Stimulated activated naive CD8-positive, alpha-beta T cell treated with anti-CD3 and anti-CD28 coated beads, Interleukin-15, amount 100 ng/mL, for 72 hours (primary cell): ENCODE measurements around the gene RTRAF.

Experiments
- ATAC-seq: fragments of 150-1000 bp; cut with Tn5 transposase; 2 replicates; pipeline ENCODE4 v1.10.0; 2021; ENCODE audit warnings: mild to moderate bottlenecking, moderate library complexity
- DNase-seq, 2 donors: peaks; one replicate each; pipeline ENCODE4 v3.0.0; 2021 to 2022
- H3K27ac Mint-ChIP-seq, 2 donors: one replicate each; pipeline ENCODE4 v1.8.0; 2022; ENCODE audit warnings: mild to moderate bottlenecking in 2 of 2, mixed read lengths in 2 of 2, moderate library complexity in 2 of 2
- H3K27me3 Mint-ChIP-seq: one replicate; pipeline ENCODE4 v1.8.0; 2022; ENCODE audit warnings: mixed read lengths
- H3K4me1 Mint-ChIP-seq: one replicate; pipeline ENCODE4 v1.8.0; 2022; ENCODE audit warnings: mild to moderate bottlenecking, mixed read lengths
- H3K4me3 Mint-ChIP-seq, 2 donors: one replicate each; pipeline ENCODE4 v1.8.0; 2022; ENCODE audit warnings: mild to moderate bottlenecking in 2 of 2, mixed read lengths in 2 of 2, moderate library complexity in 1 of 2
- H3K9me3 Mint-ChIP-seq, 2 donors: one replicate each; pipeline ENCODE4 v1.8.0; 2022; ENCODE audit warnings: mixed read lengths in 2 of 2

RTRAF gene

GRCh38 chr14:52007637-52008036, 18.3 kb downstream of the RTRAF start:
- DNase-seq (no peak), ATAC-seq (no peak)
- H3K27ac Mint-ChIP-seq = no peak overlapping the region
- no peaks in the 10 kb centered on the region for H3K4me1 Mint-ChIP-seq
- no peaks in the 10 kb centered on the region for H3K9me3 Mint-ChIP-seq
- no peaks in the 10 kb centered on the region for H3K27me3 Mint-ChIP-seq
- no peak overlapping the region for H3K4me3 Mint-ChIP-seq

DNA sequence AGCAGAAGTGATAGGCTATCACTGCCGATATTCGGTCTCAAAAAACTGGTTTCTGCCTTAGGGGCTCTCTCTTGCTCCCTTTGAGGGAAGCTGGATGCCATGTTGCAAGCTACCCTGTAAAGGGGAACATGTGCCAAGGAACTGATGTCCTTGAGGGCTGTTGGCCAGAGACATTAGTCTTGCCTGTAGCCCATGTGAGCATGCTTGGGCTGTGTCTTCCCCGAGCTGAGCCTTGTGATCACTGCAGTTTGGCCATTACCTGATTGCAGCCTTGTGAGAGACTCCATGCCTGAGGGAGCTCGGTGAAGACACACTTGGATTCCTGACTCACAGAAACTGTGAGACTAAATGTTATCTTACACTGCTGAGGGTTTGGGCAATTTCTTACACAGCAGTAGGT, 18.8 kb downstream of the RTRAF start:
- no peak for ATAC-seq
- Mint-ChIP-seq H3K9me3 (no peaks in the 10 kb centered on the region), H3K4me3 (no peak overlapping the region), H3K27ac (peak overlapping the region in 1 of 2 donors; percentile 88), H3K27me3 (no peaks in the 10 kb centered on the region), H3K4me1 (no peaks in the 10 kb centered on the region)
- no peak for DNase-seq

- no peak overlapping the region for H3K4me3 Mint-ChIP-seq
- H3K9me3 Mint-ChIP-seq = no peaks in the 10 kb centered on the region
- peaks cover 6% of the 10 kb centered on the region for H3K4me1 Mint-ChIP-seq
- DNase-seq (no peak), ATAC-seq (no peak)
- no peaks in the 10 kb centered on the region for H3K27me3 Mint-ChIP-seq
- peak overlapping the region in 1 of 2 donors; percentile 54 for H3K27ac Mint-ChIP-seq
Observed at GRCh38 chr14:52010173-52010693, 20.9 kb downstream of the RTRAF start.

- Mint-ChIP-seq H3K4me1 (peaks cover 6% of the 10 kb centered on the region), H3K4me3 (no peak overlapping the region), H3K27me3 (peaks cover 4% of the 10 kb centered on the region), H3K9me3 (no peaks in the 10 kb centered on the region), H3K27ac (peak overlapping the region in 1 of 2 donors; percentile 14)
- ATAC-seq (no peak), DNase-seq (no peak)
Observed at GRCh38 chr14:52011523-52011922, 22.2 kb downstream of the RTRAF start.

DNA sequence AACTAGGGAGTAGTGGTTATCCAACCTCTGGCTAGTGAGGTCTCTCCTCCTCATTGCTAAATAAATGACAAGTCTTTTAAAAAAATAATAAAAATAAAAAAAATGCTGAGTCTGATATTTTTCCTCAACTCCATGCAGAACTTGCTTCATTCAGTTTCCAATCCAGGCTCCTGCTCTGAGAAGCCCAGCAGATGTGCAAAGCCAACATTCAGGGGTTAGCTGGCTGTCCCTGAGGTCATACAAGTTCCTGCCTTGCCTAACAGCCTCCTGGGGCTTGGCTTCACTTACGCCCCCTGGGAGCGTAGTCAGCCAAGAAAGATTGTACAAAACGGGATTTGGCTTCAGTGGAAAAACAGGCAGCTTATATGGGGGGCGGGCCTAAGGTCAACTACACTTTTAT, 23.3 kb downstream of the RTRAF start:
- H3K27me3 Mint-ChIP-seq = peaks cover 13% of the 10 kb centered on the region
- no peak overlapping the region for H3K4me3 Mint-ChIP-seq
- peaks cover 6% of the 10 kb centered on the region for H3K4me1 Mint-ChIP-seq
- H3K27ac Mint-ChIP-seq = no peak overlapping the region
- no peaks in the 10 kb centered on the region for H3K9me3 Mint-ChIP-seq
- ATAC-seq = no peak
- DNase-seq = no peak

DNA sequence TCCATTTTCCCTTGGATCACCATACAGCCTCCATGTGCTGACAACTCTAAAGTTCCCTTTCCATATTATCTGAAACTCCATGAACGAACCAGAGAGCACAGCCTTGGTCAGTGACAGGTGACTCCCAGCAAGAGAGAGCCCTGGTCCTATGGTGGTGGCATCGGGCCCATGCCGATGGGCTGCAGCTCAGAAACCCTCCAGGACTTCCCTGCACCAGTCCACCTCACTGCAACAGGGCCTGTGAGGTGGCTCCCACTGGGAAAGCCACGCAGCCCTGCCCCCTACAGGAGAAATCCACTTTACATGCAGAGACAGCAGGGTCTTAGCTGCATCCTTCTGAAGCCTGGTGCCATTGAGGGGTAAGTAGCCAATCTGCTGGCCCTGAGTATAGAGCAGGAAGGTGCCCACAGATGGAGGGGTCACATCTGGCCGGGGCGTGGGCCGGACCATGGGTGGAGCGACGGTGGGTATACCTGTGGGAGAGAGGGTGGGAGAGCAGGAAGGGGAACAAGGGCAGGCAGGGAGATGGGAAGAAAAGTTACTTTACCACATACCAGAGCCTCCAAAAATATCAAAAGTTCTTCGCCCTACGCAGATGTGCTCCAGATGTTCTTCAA, 24.7 kb downstream of the RTRAF start:
- Mint-ChIP-seq H3K4me1 (peaks cover 6% of the 10 kb centered on the region), H3K9me3 (no peaks in the 10 kb centered on the region), H3K27me3 (peaks cover 13% of the 10 kb centered on the region), H3K4me3 (no peak overlapping the region), H3K27ac (peak overlapping the region; percentile 75 to 81)
- ATAC-seq = peak; percentile 57
- no peak for DNase-seq

GRCh38 chr14:52014601-52015267, 25.4 kb downstream of the RTRAF start:
- Mint-ChIP-seq H3K4me3 (no peak overlapping the region), H3K9me3 (no peaks in the 10 kb centered on the region), H3K27ac (no peak overlapping the region), H3K4me1 (peaks cover 7% of the 10 kb centered on the region), H3K27me3 (peaks cover 13% of the 10 kb centered on the region)
- ATAC-seq (no peak), DNase-seq (no peak)

GRCh38 chr14:52015411-52016030, 26.2 kb downstream of the RTRAF start:
- no peaks in the 10 kb centered on the region for H3K9me3 Mint-ChIP-seq
- peak; percentile 47 for ATAC-seq
- H3K27me3 Mint-ChIP-seq = peaks cover 13% of the 10 kb centered on the region

GRCh38 chr14:52018252-52018651, 28.9 kb downstream of the RTRAF start:
- Mint-ChIP-seq H3K27me3 (peaks cover 13% of the 10 kb centered on the region), H3K9me3 (peaks cover 4 to 7% of the 10 kb centered on the region in 2 donors), H3K4me1 (peaks cover 42% of the 10 kb centered on the region), H3K4me3 (no peak overlapping the region), H3K27ac (peak overlapping the region in 1 of 2 donors; percentile 31)
- no peak for DNase-seq
- ATAC-seq = no peak

More at GRCh38 chr14:52015411-52016030, 26.2 kb downstream of the RTRAF start:
- Mint-ChIP-seq H3K4me3 (no peak overlapping the region), H3K27ac (no peak overlapping the region), H3K4me1 (peaks cover 15% of the 10 kb centered on the region)
- DNase-seq = no peak

DNA sequence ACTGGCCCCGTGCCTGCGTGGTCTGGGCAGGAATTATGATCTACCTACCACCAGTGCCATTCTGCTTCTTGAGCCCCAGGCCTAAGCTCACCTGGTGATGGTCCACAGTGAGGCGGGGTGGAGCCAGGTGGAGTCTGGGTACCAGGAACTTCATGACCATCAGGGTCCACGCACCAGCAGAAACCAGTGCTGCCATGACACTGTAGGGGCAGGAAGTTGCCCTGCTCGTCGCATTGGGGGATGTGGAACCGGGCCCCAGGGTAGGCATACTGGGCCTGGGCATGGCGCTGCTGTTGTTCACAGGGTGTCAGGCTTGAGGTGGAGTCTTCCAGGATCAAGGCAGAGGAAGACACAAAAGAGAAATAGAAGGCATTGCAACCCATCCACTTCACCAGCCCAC, 29.6 kb downstream of the RTRAF start:
- DNase-seq (no peak), ATAC-seq (no peak)
- peaks cover 41% of the 10 kb centered on the region for H3K4me1 Mint-ChIP-seq
- H3K9me3 Mint-ChIP-seq = peaks cover 4 to 7% of the 10 kb centered on the region in 2 donors
- H3K27me3 Mint-ChIP-seq = peaks cover 13% of the 10 kb centered on the region
- H3K4me3 Mint-ChIP-seq = no peak overlapping the region
- no peak overlapping the region for H3K27ac Mint-ChIP-seq

DNA sequence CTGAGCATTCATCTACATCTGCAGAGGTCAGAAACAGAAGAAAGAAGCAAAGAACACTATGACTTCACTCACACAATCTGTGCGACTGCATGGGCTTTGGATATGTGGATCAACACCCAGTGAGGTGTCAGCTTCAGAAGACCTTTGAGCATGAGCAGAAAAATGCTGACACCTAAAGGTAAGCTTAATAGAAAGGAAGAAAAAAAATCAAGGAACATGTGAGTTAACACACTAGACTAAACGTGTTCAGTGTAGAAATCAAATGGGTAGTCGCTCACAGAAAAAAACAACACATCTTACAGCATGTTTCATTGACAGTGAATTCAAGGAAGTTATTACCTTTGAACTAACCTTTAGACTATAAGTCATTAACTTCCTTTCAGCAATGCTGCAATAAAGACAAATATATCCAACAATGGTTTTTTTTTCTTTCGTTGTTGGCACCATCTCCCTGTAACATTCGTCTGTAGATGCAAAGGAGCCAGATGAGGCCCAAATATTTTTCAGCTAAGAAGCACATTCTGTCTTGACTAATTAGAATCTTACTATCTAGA, 30.9 kb downstream of the RTRAF start:
- ATAC-seq (no peak), DNase-seq (no peak)
- H3K27me3 Mint-ChIP-seq = peaks cover 13% of the 10 kb centered on the region
- H3K4me3 Mint-ChIP-seq = no peak overlapping the region
- H3K4me1 Mint-ChIP-seq = peaks cover 38% of the 10 kb centered on the region
- peaks cover 7 to 11% of the 10 kb centered on the region in 2 donors for H3K9me3 Mint-ChIP-seq
- H3K27ac Mint-ChIP-seq = no peak overlapping the region

GRCh38 chr14:52020866-52021717, 31.7 kb downstream of the RTRAF start:
- Mint-ChIP-seq H3K27ac (no peak overlapping the region), H3K4me3 (peak overlapping the region in 1 of 2 donors; percentile 31), H3K4me1 (peaks cover 46% of the 10 kb centered on the region), H3K9me3 (peaks cover 7 to 11% of the 10 kb centered on the region in 2 donors), H3K27me3 (peaks cover 13% of the 10 kb centered on the region)
- DNase-seq (no peak), ATAC-seq (peak; percentile 52)

GRCh38 chr14:52021957-52022600, 32.7 kb downstream of the RTRAF start:
- ATAC-seq (peak; percentile 95), DNase-seq (peak; percentile 28 to 33)
- peaks cover 7 to 11% of the 10 kb centered on the region in 2 donors for H3K9me3 Mint-ChIP-seq
- H3K27me3 Mint-ChIP-seq = peaks cover 4% of the 10 kb centered on the region
- no peak overlapping the region for H3K27ac Mint-ChIP-seq
- H3K4me3 Mint-ChIP-seq = peak overlapping the region in 1 of 2 donors; percentile 5
- peaks cover 48% of the 10 kb centered on the region for H3K4me1 Mint-ChIP-seq

GRCh38 chr14:52023518-52023917, 34.2 kb downstream of the RTRAF start:
- ATAC-seq = no peak
- DNase-seq = no peak

More at GRCh38 chr14:52023518-52023917, 34.2 kb downstream of the RTRAF start:
- H3K9me3 Mint-ChIP-seq = peaks cover 7 to 11% of the 10 kb centered on the region in 2 donors
- no peak overlapping the region for H3K4me3 Mint-ChIP-seq
- peaks cover 48% of the 10 kb centered on the region for H3K4me1 Mint-ChIP-seq
- H3K27me3 Mint-ChIP-seq = no peaks in the 10 kb centered on the region
- H3K27ac Mint-ChIP-seq = no peak overlapping the region
